Activated T-cell treated with anti-CD3 and anti-CD28 coated beads for 48 hours (primary cell): ENCODE measurements around the gene CLBA1.
A peak's percentile ranks its signal among the peaks of the same experiment; 100 is the strongest.

Source experiments
- DNase-seq: peaks from one replicate; pipeline ENCODE4 v3.0.0-alpha.2; 2020; ENCODE audit warnings: low read depth

CLBA1 gene

GRCh38 chr14:105005929-105006830 is 20.6 kb downstream of the CLBA1 start:
- no peak for DNase-seq

- no peak for DNase-seq
Observed at GRCh38 chr14:105006831-105007592, 21.4 kb downstream of the CLBA1 start.

- no peak for DNase-seq
Observed at GRCh38 chr14:105007593-105008264, 22.1 kb downstream of the CLBA1 start.

GRCh38 chr14:105010106-105010505 is 24.5 kb downstream of the CLBA1 start:
- DNase-seq: no peak

- no peak for DNase-seq
Observed at GRCh38 chr14:105010891-105011291, 25.3 kb downstream of the CLBA1 start.

- no peak for DNase-seq
Observed at GRCh38 chr14:105011312-105011990, 25.9 kb downstream of the CLBA1 start.

GRCh38 chr14:105012171-105012985 is 26.8 kb downstream of the CLBA1 start:
- DNase-seq: no peak

GRCh38 chr14:105013150-105013785 is 27.7 kb downstream of the CLBA1 start:
- no peak for DNase-seq

GRCh38 chr14:105014032-105014431 is 28.4 kb downstream of the CLBA1 start:
- no peak for DNase-seq

GRCh38 chr14:105014631-105015030 is 29.0 kb downstream of the CLBA1 start:
- no peak for DNase-seq

- no peak for DNase-seq
Observed at GRCh38 chr14:105015242-105015641, 29.7 kb downstream of the CLBA1 start.

GRCh38 chr14:105015905-105016304 is 30.3 kb downstream of the CLBA1 start:
- DNase-seq: no peak

- no peak for DNase-seq
Observed at GRCh38 chr14:105018414-105018813, 32.8 kb downstream of the CLBA1 start.

GRCh38 chr14:105019861-105020814 is 34.5 kb downstream of the CLBA1 start:
- peak; percentile 46 for DNase-seq

GRCh38 chr14:105020815-105021655 is 35.4 kb downstream of the CLBA1 start, which contains the start of gene CDCA4:
Gene CDCA4, minus strand, starts transcription at chr14:105021083. Its CDS starts 9,154 bp downstream, at chr14:105011929.
- peak; percentile 99 for DNase-seq

- peak; percentile 37 for DNase-seq
Observed at GRCh38 chr14:105021656-105022275, 36.2 kb downstream of the CLBA1 start.

- no peak for DNase-seq
Observed at GRCh38 chr14:105022276-105022670, 36.7 kb downstream of the CLBA1 start.

- DNase-seq: no peak
Observed at GRCh38 chr14:105023144-105023543, 37.6 kb downstream of the CLBA1 start.
